Left ventricle myocardium inferior (tissue), 1 donor: ENCODE data around the gene ST3GAL5. TPM values are rescaled to one million over a fixed set of nuclear protein-coding genes. Genes with fewer than 3 reads are reported as not detected.

ENCODE experiments used
- DNase-seq: peaks from one replicate; pipeline ENCODE4 v3.0.0-alpha.2; 2020
- H3K27ac ChIP-seq: fragments of 200-600 bp; replicated peaks from 2 replicates; pipeline ENCODE4 v1.8.0; 2021
- H3K27me3 ChIP-seq: fragments of 200-600 bp; 2 replicates; pipeline ENCODE4 v1.8.0; 2021; ENCODE audit warnings: low read depth
- H3K36me3 ChIP-seq: fragments of 200-600 bp; 2 replicates; pipeline ENCODE4 v1.8.0; 2021
- H3K4me1 ChIP-seq: fragments of 200-600 bp; 2 replicates; pipeline ENCODE4 v1.8.0; 2021
- H3K4me3 ChIP-seq: fragments of 200-600 bp; 2 replicates; pipeline ENCODE4 v1.8.0; 2021; ENCODE audit warnings: mild to moderate bottlenecking, moderate library complexity
- H3K9me3 ChIP-seq: fragments of 200-600 bp; replicated peaks from 2 replicates; pipeline ENCODE4 v1.8.0; 2021
- CTCF ChIP-seq: fragments of 200-600 bp; IDR thresholded peaks from 2 replicates; pipeline ENCODE4 v1.8.0; 2021; ENCODE audit warnings: antibody characterized with exemption, mild to moderate bottlenecking, borderline replicate concordance
- intact Hi-C: fragments of 100-400 bp; cut with micrococcal nuclease; formaldehyde crosslinking; loops from one replicate; pipeline ENCODE4 v1.11.0; 2022
- total RNA-seq: library from RNA; stranded (reverse); fragmentation: NEBNext Ultra II Directional; extraction: Animal tissue kit (Norgen Biotek cat#: 25700); gene quantifications from one replicate; pipeline ENCODE4 v1.2.1, GENCODE V29; 2021
- donor health status: DM: no; HTN: yes; CAD: no; lungs with severe emphysema.

The ST3GAL5 gene
- total RNA-seq, 1 donor from 2014 or later = 4.2 TPM

- Histone ChIP-seq H3K36me3 (no peaks in the 10 kb centered on the region), H3K9me3 (no peaks in the 10 kb centered on the region), H3K4me1 (peaks cover 13% of the 10 kb centered on the region), H3K27me3 (no peaks in the 10 kb centered on the region), H3K4me3 (no peak overlapping the region), H3K27ac (no peak overlapping the region)
- intact Hi-C loops = no loop called here
- no peak for TF ChIP-seq CTCF
- DNase-seq = no peak
Observed at GRCh38 chr2:85868822-85869221, 20.0 kb downstream of the ST3GAL5 start.

- Histone ChIP-seq H3K9me3 (no peaks in the 10 kb centered on the region), H3K27me3 (no peaks in the 10 kb centered on the region), H3K4me1 (peaks cover 9% of the 10 kb centered on the region), H3K4me3 (no peak overlapping the region), H3K27ac (no peak overlapping the region), H3K36me3 (no peaks in the 10 kb centered on the region)
- TF ChIP-seq CTCF = no peak
- no peak for DNase-seq
- intact Hi-C loops = no loop called here
Observed at GRCh38 chr2:85867556-85868292, 21.1 kb downstream of the ST3GAL5 start.

GRCh38 chr2:85867121-85867520 lies 21.7 kb downstream of the ST3GAL5 start:
- no peak for DNase-seq
- Histone ChIP-seq H3K36me3 (no peaks in the 10 kb centered on the region), H3K9me3 (no peaks in the 10 kb centered on the region), H3K4me3 (no peak overlapping the region), H3K27me3 (no peaks in the 10 kb centered on the region), H3K4me1 (peaks cover 3% of the 10 kb centered on the region), H3K27ac (no peak overlapping the region)
- TF ChIP-seq CTCF = no peak
- intact Hi-C loops = no loop called here

- no peak for DNase-seq
- no peaks in the 10 kb centered on the region for H3K36me3 ChIP-seq
- H3K27me3 ChIP-seq = no peaks in the 10 kb centered on the region
- H3K4me3 ChIP-seq = no peak overlapping the region
- H3K4me1 ChIP-seq = no peaks in the 10 kb centered on the region
- no peak overlapping the region for H3K27ac ChIP-seq
- no peak for TF ChIP-seq CTCF
- H3K9me3 ChIP-seq = no peaks in the 10 kb centered on the region
- intact Hi-C loops = no loop called here
Observed at GRCh38 chr2:85866165-85866659, 22.6 kb downstream of the ST3GAL5 start.

- intact Hi-C loops = no loop called here
- H3K27ac ChIP-seq = no peak overlapping the region
- TF ChIP-seq CTCF = no peak
- no peak for DNase-seq
- H3K4me1 ChIP-seq = no peaks in the 10 kb centered on the region
- H3K4me3 ChIP-seq = no peak overlapping the region
- H3K27me3 ChIP-seq = no peaks in the 10 kb centered on the region
- H3K36me3 ChIP-seq = no peaks in the 10 kb centered on the region
- no peaks in the 10 kb centered on the region for H3K9me3 ChIP-seq
Observed at GRCh38 chr2:85865539-85866164, 23.1 kb downstream of the ST3GAL5 start.
